ENCODE results near the gene LDLRAD4.

Gene LDLRAD4

DNA sequence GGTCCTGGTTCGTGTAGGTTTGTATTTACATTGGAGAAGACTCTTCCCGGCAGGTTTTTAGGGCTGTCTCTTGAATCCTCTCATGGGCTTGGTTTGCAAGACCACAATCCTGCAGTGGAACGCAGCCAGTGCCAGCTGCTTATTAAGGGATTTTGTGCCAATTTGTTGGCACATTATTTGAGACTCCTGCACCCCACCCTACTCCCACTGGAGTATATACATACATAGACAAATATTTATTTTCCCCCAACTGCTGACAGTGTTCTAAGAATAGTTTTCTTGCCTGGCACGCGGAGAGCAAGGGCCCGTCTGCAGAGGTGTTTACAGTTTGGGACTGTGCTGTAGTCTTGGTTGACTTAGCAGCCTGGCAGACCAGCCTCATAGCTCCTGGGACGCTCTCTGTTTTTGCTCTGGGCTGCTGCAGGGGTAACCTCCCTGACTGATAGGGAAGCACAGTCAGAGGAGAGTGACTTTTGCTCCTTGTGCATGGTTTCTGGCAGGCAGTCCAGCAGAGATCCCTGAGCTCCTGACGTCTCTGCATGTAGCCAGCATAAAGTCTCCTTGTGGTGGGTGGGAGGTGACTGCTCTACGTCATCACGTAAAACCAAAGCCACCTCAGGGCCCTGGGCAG is 1.9 kb downstream of the LDLRAD4 start:
- no peak for TF ChIP-seq ZFX (IDR thresholded peaks at IDR 0.05)
- TF ChIP-seq, protein P1, sequence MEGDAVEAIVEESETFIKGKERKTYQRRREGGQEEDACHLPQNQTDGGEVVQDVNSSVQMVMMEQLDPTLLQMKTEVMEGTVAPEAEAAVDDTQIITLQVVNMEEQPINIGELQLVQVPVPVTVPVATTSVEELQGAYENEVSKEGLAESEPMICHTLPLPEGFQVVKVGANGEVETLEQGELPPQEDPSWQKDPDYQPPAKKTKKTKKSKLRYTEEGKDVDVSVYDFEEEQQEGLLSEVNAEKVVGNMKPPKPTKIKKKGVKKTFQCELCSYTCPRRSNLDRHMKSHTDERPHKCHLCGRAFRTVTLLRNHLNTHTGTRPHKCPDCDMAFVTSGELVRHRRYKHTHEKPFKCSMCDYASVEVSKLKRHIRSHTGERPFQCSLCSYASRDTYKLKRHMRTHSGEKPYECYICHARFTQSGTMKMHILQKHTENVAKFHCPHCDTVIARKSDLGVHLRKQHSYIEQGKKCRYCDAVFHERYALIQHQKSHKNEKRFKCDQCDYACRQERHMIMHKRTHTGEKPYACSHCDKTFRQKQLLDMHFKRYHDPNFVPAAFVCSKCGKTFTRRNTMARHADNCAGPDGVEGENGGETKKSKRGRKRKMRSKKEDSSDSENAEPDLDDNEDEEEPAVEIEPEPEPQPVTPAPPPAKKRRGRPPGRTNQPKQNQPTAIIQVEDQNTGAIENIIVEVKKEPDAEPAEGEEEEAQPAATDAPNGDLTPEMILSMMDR (conservative IDR thresholded peaks at IDR 0.05): no peak
- H3K27ac ChIP-seq: peak overlapping the region; percentile 1; the same call in 1 of the 2 replicates

DNA sequence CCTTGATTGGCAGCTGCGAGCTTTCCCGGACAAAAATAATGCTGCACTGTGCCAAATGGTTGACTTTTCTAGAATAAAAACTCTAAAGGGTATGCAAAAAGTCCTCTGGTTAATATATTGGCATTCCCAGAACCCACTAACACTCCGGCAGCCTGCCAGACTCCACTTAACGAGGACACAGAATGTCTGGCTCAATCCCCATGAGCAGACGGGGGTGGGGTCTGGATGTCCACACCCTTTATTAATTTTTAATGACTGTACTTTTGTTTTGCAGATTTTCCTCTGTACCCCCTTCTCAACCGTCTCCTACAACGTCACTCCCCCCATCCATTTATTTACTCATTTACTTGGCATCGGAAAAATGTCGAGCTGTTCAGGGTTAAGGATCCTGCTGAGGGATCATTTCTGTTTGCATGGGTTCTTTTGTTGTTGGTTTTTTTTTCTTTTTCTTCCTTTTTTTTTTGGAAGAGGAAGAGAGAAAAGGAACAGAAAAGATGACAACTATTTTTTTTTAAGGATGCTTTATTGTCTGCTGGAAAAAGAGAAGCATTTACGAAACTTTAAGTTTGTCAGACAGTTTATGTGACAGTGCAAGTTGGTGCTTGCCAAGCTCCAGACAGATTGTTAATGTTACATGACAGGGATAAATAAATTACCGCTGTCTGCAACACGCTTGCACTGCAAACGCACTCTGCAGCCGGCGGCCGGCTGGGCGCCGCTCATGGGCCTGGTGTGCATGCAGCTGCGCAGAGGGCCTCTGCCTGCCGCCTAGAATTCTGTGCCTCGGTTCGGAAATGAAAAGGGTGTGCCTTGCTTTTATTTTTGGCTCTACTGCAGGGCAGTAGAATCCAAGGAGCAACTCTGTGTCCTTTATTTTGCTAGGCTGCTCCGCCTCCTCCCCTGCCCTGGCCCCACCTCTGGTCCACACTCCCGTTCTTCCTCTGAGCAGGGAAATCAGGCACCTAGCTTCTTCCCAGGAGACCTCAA is 3.6 kb downstream of the LDLRAD4 start:
- no peak for TF ChIP-seq ZFX (IDR thresholded peaks at IDR 0.05)
- TF ChIP-seq, protein P1 (conservative IDR thresholded peaks at IDR 0.05): no peak
- H3K27ac ChIP-seq: peak overlapping the region; percentile 53

DNA sequence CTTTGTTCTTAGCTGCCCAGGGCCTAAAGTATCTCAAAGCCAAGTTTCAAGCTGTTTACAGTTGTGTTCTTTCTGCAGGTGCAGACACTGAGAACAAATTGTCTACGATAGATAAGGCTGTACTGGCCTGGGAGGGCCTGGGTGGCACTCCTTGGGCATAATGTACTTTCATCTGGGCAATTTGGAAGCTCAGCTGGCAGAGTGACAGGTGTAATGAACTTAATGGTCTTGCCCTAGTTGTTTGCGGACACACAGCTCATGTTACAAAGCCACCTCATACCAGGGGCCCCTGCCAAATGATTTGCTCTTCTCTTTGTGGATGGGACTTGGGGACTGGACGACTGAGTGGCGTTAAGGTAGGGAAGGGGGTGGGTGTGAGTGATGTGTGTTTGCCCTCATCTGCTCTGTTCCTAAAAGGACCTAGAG is 4.3 kb downstream of the LDLRAD4 start:
- no peak for TF ChIP-seq ZFX (IDR thresholded peaks at IDR 0.05)
- TF ChIP-seq, protein P1 (conservative IDR thresholded peaks at IDR 0.05): no peak
- peak overlapping the region; percentile 53 for H3K27ac ChIP-seq

- TF ChIP-seq ZFX (IDR thresholded peaks at IDR 0.05): no peak
- TF ChIP-seq, protein P1 (conservative IDR thresholded peaks at IDR 0.05): no peak
- peak overlapping the region; percentile 53 for H3K27ac ChIP-seq
These were observed 5.0 kb downstream of the LDLRAD4 start for GRCh38 chr18:13223311-13224143.

DNA sequence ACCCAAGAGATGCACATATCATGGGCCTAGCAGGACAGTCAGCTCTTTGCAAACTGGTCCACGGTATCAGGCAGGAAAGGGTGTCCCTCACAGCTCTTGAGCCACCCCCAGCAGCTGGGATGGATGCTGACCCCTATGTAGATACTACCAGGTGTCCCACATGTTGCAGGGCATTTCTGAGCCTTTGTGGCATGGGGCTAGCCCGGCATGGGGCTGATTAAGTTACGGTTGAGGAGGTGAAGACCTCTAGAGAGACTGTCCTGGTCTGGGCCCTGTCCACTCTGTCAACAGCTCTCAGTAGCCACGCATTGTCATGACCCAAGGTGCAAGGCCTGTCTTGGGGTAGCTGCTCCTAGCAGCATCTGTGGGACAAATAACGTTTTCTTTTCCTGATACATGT is 6.7 kb downstream of the LDLRAD4 start:
- no peak overlapping the region for H3K27ac ChIP-seq
- TF ChIP-seq, protein P1 (conservative IDR thresholded peaks at IDR 0.05): no peak
- TF ChIP-seq ZFX (IDR thresholded peaks at IDR 0.05): no peak

GRCh38 chr18:13226533-13227144 is 8.1 kb downstream of the LDLRAD4 start:
- H3K27ac ChIP-seq: no peak overlapping the region
- TF ChIP-seq, protein P1 (conservative IDR thresholded peaks at IDR 0.05): no peak
- no peak for TF ChIP-seq ZFX (IDR thresholded peaks at IDR 0.05)
